Sigmoid colon (tissue), 7 donors: Measurements from ENCODE around the gene ZC3HAV1. TPM values are rescaled to one million over a fixed set of nuclear protein-coding genes. Genes with fewer than 3 reads are reported as not detected.
"Not testable (repeated sequence)": the region's sequence is repeated elsewhere in the genome, so short reads cannot be mapped to it uniquely, and the experiment has no call there.

Experiments
- DNase-seq: peaks from one replicate; pipeline ENCODE4 v3.0.0-alpha.2; 2019
- H3K27ac ChIP-seq, 4 donors: fragments of 200-600 bp; sonication (generic); one replicate each; pipeline ENCODE4 v1.5.1; 2016 to 2019; ENCODE audit warnings: mild to moderate bottlenecking in 1 of 4
- H3K27me3 ChIP-seq, 3 donors: fragments of 200-600 bp; sonication (generic); one replicate each; pipeline ENCODE4 v1.5.1; 2019; ENCODE audit warnings: mild to moderate bottlenecking in 1 of 3
- H3K36me3 ChIP-seq, 4 donors: fragments of 200-600 bp; sonication (generic); one replicate each; pipeline ENCODE4 v1.5.1; 2016 to 2019
- H3K4me1 ChIP-seq, 4 donors: fragments of 200-600 bp; sonication (generic); one replicate each; pipeline ENCODE4 v1.5.1; 2017 to 2019
- H3K4me3 ChIP-seq, 4 donors: fragments of 200-600 bp; sonication (generic); one replicate each; pipeline ENCODE4 v1.5.1; 2017 to 2019; ENCODE audit warnings: mild to moderate bottlenecking in 2 of 4, moderate library complexity in 1 of 4
- H3K9me3 ChIP-seq, 4 donors: fragments of 200-600 bp in 3 of 4; sonication (generic) in 3 of 4; one replicate each; pipeline versions ENCODE4 v1.5.1 to v1.6.1; 2013 to 2019
- CTCF ChIP-seq, 4 experiments: fragments of 450-650 bp in 3 of 4; fragments of 200-600 bp in 1 of 4; IDR thresholded peaks; one replicate each; pipeline ENCODE4 v1.5.1; 2016 to 2019; ENCODE audit warnings: antibody characterized with exemption in 4 of 4, mild to moderate bottlenecking in 3 of 4, moderate library complexity in 2 of 4
- EP300 ChIP-seq, 4 donors: sonication (generic); formaldehyde crosslinking; IDR thresholded peaks; one replicate each; pipeline ENCODE4 v1.6.1; 2017; ENCODE audit warnings: antibody characterized with exemption in 4 of 4
- POLR2A ChIP-seq, 2 donors: fragments of 450-650 bp; IDR thresholded peaks; one replicate each; pipeline ENCODE4 v1.6.1; 2016; ENCODE audit warnings: antibody characterized with exemption in 2 of 2, mild to moderate bottlenecking in 2 of 2, moderate library complexity in 2 of 2
- POLR2AphosphoS5 ChIP-seq, 4 donors: sonication (generic); formaldehyde crosslinking; IDR thresholded peaks; one replicate each; pipeline ENCODE4 v1.6.1; 2017; ENCODE audit warnings: antibody characterized with exemption in 4 of 4
- WGBS, 2 donors: extraction: QIAGEN DNeasy Blood & Tissue Kit; methylation state at CpG; one replicate each; pipeline ENCODE4 v1.1.7; 2013; 5-methylcytosine and 5-hydroxymethylcytosine counted together
- intact Hi-C: fragments of 100-400 bp; cut with DNase I; formaldehyde crosslinking; loops from one replicate; pipeline ENCODE4 v1.15.1; 2023
- polyA plus RNA-seq, 3 donors: library from polyadenylated mRNA; stranded (reverse); fragments of 200-250 nt; gene quantifications; one replicate each; pipeline ENCODE4 v1.2.3, GENCODE V29; 2013
- total RNA-seq, 4 donors: library from RNA; depleted of rRNA; stranded (reverse); fragments of >200 nt; gene quantifications; one replicate each; pipeline ENCODE4 v1.1.0, GENCODE V29; 2016
- donor health status: healthy with polysubstance abuse.
- donor health status: Bipolar disorder and iron deficiency.
- donor health status: healthy.

The ZC3HAV1 gene
- total and polyA plus RNA-seq, 7 donors: 4.2 to 29.1 (median 23.4) TPM

- TF ChIP-seq EP300 (IDR thresholded peaks at IDR 0.05): no peak
- TF ChIP-seq POLR2A (IDR thresholded peaks at IDR 0.05): no peak
- no peak for TF ChIP-seq CTCF (IDR thresholded peaks at IDR 0.05)
- no peak for TF ChIP-seq POLR2AphosphoS5 (IDR thresholded peaks at IDR 0.05)
- 97 to 99% methylated on average over 1 of the region's 1 CpG for WGBS, 2 donors
- no peak for DNase-seq
- intact Hi-C loops: no loop called here
- no peaks in the 10 kb centered on the region for H3K36me3 ChIP-seq
- H3K27me3 ChIP-seq: no peaks in the 10 kb centered on the region
- no peak overlapping the region for H3K27ac ChIP-seq
- no peak overlapping the region for H3K4me3 ChIP-seq
- H3K4me1 ChIP-seq: peaks cover 0 to 25% (median 25%) of the 10 kb centered on the region in 4 donors
- H3K9me3 ChIP-seq: no peaks in the 10 kb centered on the region
Measured at GRCh38 chr7:139111147-139111546, 1.6 kb upstream of the ZC3HAV1 start.

- Histone ChIP-seq H3K9me3 (no peaks in the 10 kb centered on the region), H3K27ac (peak overlapping the region; percentile 88 to 93 (median 92)), H3K4me1 (peaks cover 0 to 33% (median 27%) of the 10 kb centered on the region in 4 donors), H3K36me3 (no peaks in the 10 kb centered on the region), H3K4me3 (peak overlapping the region; percentile 70 to 84 (median 74)), H3K27me3 (no peaks in the 10 kb centered on the region)
- 7 to 10% methylated on average over 16 of the region's 16 CpGs for WGBS, 2 donors
- TF ChIP-seq POLR2AphosphoS5 (IDR thresholded peaks at IDR 0.05) (no peak), CTCF (IDR thresholded peaks at IDR 0.05) (no peak), EP300 (IDR thresholded peaks at IDR 0.05) (no peak), POLR2A (IDR thresholded peaks at IDR 0.05) (no peak)
- intact Hi-C loops: loop anchor here (2.0 kb wide), 2 partner anchors 23 to 35 kb away; a partner anchor contains a TSS
- DNase-seq: no peak
Measured at GRCh38 chr7:139109983-139110411, 477 bp upstream of the ZC3HAV1 start.

GRCh38 chr7:139108266-139109187 is 993 bp downstream of the ZC3HAV1 start:
- H3K27me3 ChIP-seq: no peaks in the 10 kb centered on the region
- peaks cover 0 to 33% (median 27%) of the 10 kb centered on the region in 4 donors for H3K4me1 ChIP-seq
- H3K4me3 ChIP-seq: peak overlapping the region; percentile 70 to 84 (median 74)
- peak overlapping the region; percentile 88 to 93 (median 92) for H3K27ac ChIP-seq
- intact Hi-C loops: loop anchor here (2.0 kb wide), 2 partner anchors 24 to 34 kb away; a partner anchor contains a TSS
- H3K36me3 ChIP-seq: no peaks in the 10 kb centered on the region
- 0 to 1% methylated on average over 61 of the region's 61 CpGs for WGBS, 2 donors
- H3K9me3 ChIP-seq: no peaks in the 10 kb centered on the region
- DNase-seq: peak; percentile 71
- TF ChIP-seq POLR2AphosphoS5 (IDR thresholded peaks at IDR 0.05) (no peak), CTCF (IDR thresholded peaks at IDR 0.05) (no peak), POLR2A (IDR thresholded peaks at IDR 0.05) (no peak), EP300 (IDR thresholded peaks at IDR 0.05) (no peak)

GRCh38 chr7:139106959-139107358 is 2.6 kb downstream of the ZC3HAV1 start:
- TF ChIP-seq CTCF (IDR thresholded peaks at IDR 0.05) (no peak), POLR2AphosphoS5 (IDR thresholded peaks at IDR 0.05) (no peak), POLR2A (IDR thresholded peaks at IDR 0.05) (no peak), EP300 (IDR thresholded peaks at IDR 0.05) (no peak)
- intact Hi-C loops: no loop called here
- Histone ChIP-seq H3K4me1 (peaks cover 0 to 33% (median 27%) of the 10 kb centered on the region in 4 donors), H3K9me3 (no peaks in the 10 kb centered on the region), H3K27ac (peak overlapping the region in 1 of 4 donors; percentile 91), H3K27me3 (no peaks in the 10 kb centered on the region), H3K36me3 (no peaks in the 10 kb centered on the region), H3K4me3 (peak overlapping the region in 2 of 4 donors; percentile 70 to 84)
- no peak for DNase-seq
- WGBS, 2 donors: 31 to 45% methylated on average over 2 of the region's 2 CpGs

GRCh38 chr7:139106227-139106626 is 3.3 kb downstream of the ZC3HAV1 start:
- 56 to 86% methylated on average over 7 of the region's 7 CpGs for WGBS, 2 donors
- DNase-seq, H3K27me3 ChIP-seq, H3K9me3 ChIP-seq, intact Hi-C loops, H3K36me3 ChIP-seq: not testable (repeated sequence)
- Histone ChIP-seq H3K4me3 (peak overlapping the region in 1 of 4 donors; percentile 14), H3K4me1 (peaks cover 0 to 33% (median 27%) of the 10 kb centered on the region in 4 donors), H3K27ac (peak overlapping the region in 1 of 4 donors; percentile 91)
